ENCODE results near the gene CDY2A. TPM values are rescaled to one million over a fixed set of nuclear protein-coding genes. Genes with fewer than 3 reads are reported as not detected.
"Not testable (repeated sequence)": the region's sequence is repeated elsewhere in the genome, so short reads cannot be mapped to it uniquely, and the experiment has no call there.

The CDY2A gene, protein sequence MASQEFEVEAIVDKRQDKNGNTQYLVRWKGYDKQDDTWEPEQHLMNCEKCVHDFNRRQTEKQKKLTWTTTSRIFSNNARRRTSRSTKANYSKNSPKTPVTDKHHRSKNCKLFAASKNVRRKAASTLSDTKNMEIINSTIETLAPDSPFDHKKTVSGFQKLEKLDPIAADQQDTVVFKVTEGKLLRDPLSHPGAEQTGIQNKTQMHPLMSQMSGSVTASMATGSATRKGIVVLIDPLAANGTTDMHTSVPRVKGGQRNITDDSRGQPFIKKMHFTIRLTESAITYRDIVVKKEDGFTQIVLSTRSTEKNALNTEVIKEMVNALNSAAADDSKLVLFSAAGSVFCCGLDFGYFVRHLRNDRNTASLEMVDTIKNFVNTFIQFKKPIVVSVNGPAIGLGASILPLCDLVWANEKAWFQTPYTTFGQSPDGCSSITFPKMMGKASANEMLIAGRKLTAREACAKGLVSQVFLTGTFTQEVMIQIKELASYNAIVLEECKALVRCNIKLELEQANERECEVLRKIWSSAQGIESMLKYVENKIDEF
- total RNA-seq (not detected), polyA plus RNA-seq (not detected)
- long read RNA-seq, donor 1 = 0 reads
- long read RNA-seq, donor 2 = 0 reads
- long read RNA-seq, donor 3 = 0 reads
- long read RNA-seq, donor 4 = 0 reads
- long read RNA-seq, donor 5 = 0 reads
- long read RNA-seq, donor 6 = 0 reads
- long read RNA-seq, donor 7, partial matches to known transcripts = 0 of 1 reads
- long read RNA-seq, donor 7, other reads (novel, unspliced or antisense) = 0 of 1 reads
- long read RNA-seq, donor 8 = 0 reads
- long read RNA-seq, donor 9 = 0 reads
- long read RNA-seq, donor 10 = 0 reads

GRCh38 chrY:18025487-18025886 is at the start of gene CDY2A:
Gene CDY2A, plus strand, starts transcription at chrY:18025787. Its CDS starts 328 bp downstream, at chrY:18026115.
- not testable (repeated sequence) for H3K27ac ChIP-seq (ENCODE audit: low read depth in 1 of 2, low read length in 1 of 2); H3K4me3 ChIP-seq (ENCODE audit: low read length in 2 of 2); H3K36me3 ChIP-seq (ENCODE audit: control insufficient read depth in 2 of 2, insufficient read depth in 2 of 2, low read length in 1 of 2); H3K27me3 ChIP-seq (ENCODE audit: control insufficient read depth in 2 of 2, insufficient read depth in 1 of 2, low read length in 1 of 2); DNase-seq (ENCODE audit: low read depth in 6 of 9, low spot score in 9 of 9); H3K4me1 ChIP-seq (ENCODE audit: control insufficient read depth in 2 of 2, insufficient read depth in 2 of 2, low read length in 2 of 2); H3K9me3 ChIP-seq (ENCODE audit: control insufficient read depth in 2 of 2, insufficient read depth in 1 of 2, low read length in 1 of 2)
- WGBS = 64% methylated on average over 1 of the region's 2 CpGs

GRCh38 chrY:17997586-17997985 is 28.0 kb upstream of the CDY2A start:
- not testable (repeated sequence) for H3K27me3 ChIP-seq (ENCODE audit: control insufficient read depth in 2 of 2, insufficient read depth in 1 of 2, low read length in 1 of 2); H3K4me1 ChIP-seq (ENCODE audit: control insufficient read depth in 2 of 2, insufficient read depth in 2 of 2, low read length in 2 of 2); H3K36me3 ChIP-seq (ENCODE audit: control insufficient read depth in 2 of 2, insufficient read depth in 2 of 2, low read length in 1 of 2); H3K4me3 ChIP-seq (ENCODE audit: low read length in 2 of 2); H3K9me3 ChIP-seq (ENCODE audit: control insufficient read depth in 2 of 2, insufficient read depth in 1 of 2, low read length in 1 of 2); DNase-seq (ENCODE audit: low read depth in 6 of 9, low spot score in 9 of 9); H3K27ac ChIP-seq (ENCODE audit: low read depth in 1 of 2, low read length in 1 of 2)
- WGBS = no CpG with 5 or more reads among the region's 3 CpGs

- not testable (repeated sequence) for H3K4me3 ChIP-seq (ENCODE audit: low read length in 2 of 2); H3K27ac ChIP-seq (ENCODE audit: low read depth in 1 of 2, low read length in 1 of 2); H3K27me3 ChIP-seq (ENCODE audit: control insufficient read depth in 2 of 2, insufficient read depth in 1 of 2, low read length in 1 of 2); H3K36me3 ChIP-seq (ENCODE audit: control insufficient read depth in 2 of 2, insufficient read depth in 2 of 2, low read length in 1 of 2); DNase-seq (ENCODE audit: low read depth in 6 of 9, low spot score in 9 of 9); H3K4me1 ChIP-seq (ENCODE audit: control insufficient read depth in 2 of 2, insufficient read depth in 2 of 2, low read length in 2 of 2); H3K9me3 ChIP-seq (ENCODE audit: control insufficient read depth in 2 of 2, insufficient read depth in 1 of 2, low read length in 1 of 2)
- no CpG with 5 or more reads among the region's 2 CpGs for WGBS
Observed at GRCh38 chrY:17998266-17998665, 27.3 kb upstream of the CDY2A start.

DNA sequence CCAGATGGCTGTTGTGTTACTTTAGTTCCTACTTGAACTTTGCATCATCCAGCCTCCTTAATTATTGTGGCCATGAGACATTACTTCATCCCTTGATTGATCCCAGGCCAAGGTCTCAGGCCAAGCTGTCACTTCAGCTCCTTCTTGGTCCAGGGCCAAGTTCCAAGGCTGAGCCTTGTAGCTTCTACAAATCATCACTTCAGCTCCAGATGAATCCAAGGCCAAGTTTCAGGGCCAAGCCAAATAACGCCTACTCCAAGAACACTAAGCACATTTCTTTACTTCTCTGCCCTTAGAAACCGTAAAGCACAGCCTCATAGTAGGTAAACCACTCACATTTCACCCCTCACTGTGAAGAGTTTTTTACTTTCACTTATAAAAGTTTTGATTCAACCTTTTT is 1.7 kb upstream of the CDY2A start:
- not testable (repeated sequence) for H3K4me1 ChIP-seq (ENCODE audit: control insufficient read depth in 2 of 2, insufficient read depth in 2 of 2, low read length in 2 of 2); DNase-seq (ENCODE audit: low read depth in 6 of 9, low spot score in 9 of 9); H3K27ac ChIP-seq (ENCODE audit: low read depth in 1 of 2, low read length in 1 of 2); H3K4me3 ChIP-seq (ENCODE audit: low read length in 2 of 2); H3K9me3 ChIP-seq (ENCODE audit: control insufficient read depth in 2 of 2, insufficient read depth in 1 of 2, low read length in 1 of 2); H3K27me3 ChIP-seq (ENCODE audit: control insufficient read depth in 2 of 2, insufficient read depth in 1 of 2, low read length in 1 of 2); H3K36me3 ChIP-seq (ENCODE audit: control insufficient read depth in 2 of 2, insufficient read depth in 2 of 2, low read length in 1 of 2)
- WGBS = no CpG with 5 or more reads among the region's 2 CpGs

GRCh38 chrY:18028845-18029244 is 3.3 kb downstream of the CDY2A start:
- not testable (repeated sequence) for H3K9me3 ChIP-seq (ENCODE audit: control insufficient read depth in 2 of 2, insufficient read depth in 1 of 2, low read length in 1 of 2); H3K27me3 ChIP-seq (ENCODE audit: control insufficient read depth in 2 of 2, insufficient read depth in 1 of 2, low read length in 1 of 2); H3K4me3 ChIP-seq (ENCODE audit: low read length in 2 of 2); H3K4me1 ChIP-seq (ENCODE audit: control insufficient read depth in 2 of 2, insufficient read depth in 2 of 2, low read length in 2 of 2); H3K36me3 ChIP-seq (ENCODE audit: control insufficient read depth in 2 of 2, insufficient read depth in 2 of 2, low read length in 1 of 2); H3K27ac ChIP-seq (ENCODE audit: low read depth in 1 of 2, low read length in 1 of 2); DNase-seq (ENCODE audit: low read depth in 6 of 9, low spot score in 9 of 9)
- no CpG with 5 or more reads among the region's 1 CpG for WGBS

DNA sequence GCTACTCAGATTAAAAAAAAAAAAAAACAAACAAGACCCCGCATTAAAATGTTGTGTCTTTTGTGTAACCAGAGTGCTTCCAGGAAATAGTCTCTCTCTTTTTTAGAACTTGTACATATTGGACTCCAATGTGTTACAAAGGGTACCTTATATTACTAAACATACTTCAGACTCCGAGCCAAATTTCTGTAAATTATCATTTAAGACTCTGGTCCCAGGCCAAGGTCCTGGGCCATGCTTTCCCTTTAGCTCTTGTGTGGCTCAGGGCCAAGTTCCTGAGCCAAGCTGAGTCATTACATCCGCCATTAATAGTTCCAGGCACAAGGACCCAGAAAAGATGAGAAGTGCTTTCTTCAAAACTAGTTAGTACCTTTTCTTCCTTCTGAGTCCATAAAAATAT is 4.6 kb downstream of the CDY2A start:
- not testable (repeated sequence) for H3K27ac ChIP-seq (ENCODE audit: low read depth in 1 of 2, low read length in 1 of 2); DNase-seq (ENCODE audit: low read depth in 6 of 9, low spot score in 9 of 9); H3K36me3 ChIP-seq (ENCODE audit: control insufficient read depth in 2 of 2, insufficient read depth in 2 of 2, low read length in 1 of 2); H3K27me3 ChIP-seq (ENCODE audit: control insufficient read depth in 2 of 2, insufficient read depth in 1 of 2, low read length in 1 of 2); H3K9me3 ChIP-seq (ENCODE audit: control insufficient read depth in 2 of 2, insufficient read depth in 1 of 2, low read length in 1 of 2); H3K4me3 ChIP-seq (ENCODE audit: low read length in 2 of 2); H3K4me1 ChIP-seq (ENCODE audit: control insufficient read depth in 2 of 2, insufficient read depth in 2 of 2, low read length in 2 of 2)
- WGBS = no CpG with 5 or more reads among the region's 3 CpGs

DNA sequence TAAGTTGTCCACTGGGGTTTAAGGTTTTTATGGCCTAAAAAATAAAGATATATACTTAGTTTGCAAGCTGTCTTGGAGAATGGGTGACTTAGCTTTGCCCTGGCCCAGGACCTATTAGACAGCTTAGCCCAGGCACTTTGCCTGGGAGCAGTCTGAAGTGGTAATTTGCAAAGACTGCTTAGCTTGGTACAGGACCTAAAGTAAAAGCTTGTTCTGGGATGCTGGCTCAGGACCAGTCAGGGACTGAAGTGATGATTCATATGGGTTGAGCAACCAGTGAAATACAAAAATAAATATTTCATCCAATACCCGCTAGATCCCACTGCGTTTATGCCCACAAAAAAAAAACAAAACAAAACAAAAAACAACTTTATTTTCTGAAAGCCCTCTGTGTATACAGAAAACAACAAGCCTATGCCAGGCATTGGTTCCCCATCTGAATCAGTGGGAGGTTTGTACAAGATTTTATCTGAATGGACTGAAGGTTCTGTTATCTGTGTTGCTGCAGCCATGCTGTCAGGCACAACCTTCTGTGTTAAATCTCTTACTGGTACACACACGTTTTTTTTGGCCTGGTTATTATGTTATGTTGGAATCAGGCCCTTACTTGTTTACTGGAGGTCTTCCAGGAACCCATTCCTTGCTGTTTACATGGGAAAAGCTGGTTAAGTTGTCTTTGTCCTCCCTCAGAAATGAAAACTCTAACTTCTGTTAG is 8.7 kb downstream of the CDY2A start:
- not testable (repeated sequence) for H3K36me3 ChIP-seq (ENCODE audit: control insufficient read depth in 2 of 2, insufficient read depth in 2 of 2, low read length in 1 of 2); H3K27me3 ChIP-seq (ENCODE audit: control insufficient read depth in 2 of 2, insufficient read depth in 1 of 2, low read length in 1 of 2); H3K4me3 ChIP-seq (ENCODE audit: low read length in 2 of 2); H3K9me3 ChIP-seq (ENCODE audit: control insufficient read depth in 2 of 2, insufficient read depth in 1 of 2, low read length in 1 of 2); H3K4me1 ChIP-seq (ENCODE audit: control insufficient read depth in 2 of 2, insufficient read depth in 2 of 2, low read length in 2 of 2); H3K27ac ChIP-seq (ENCODE audit: low read depth in 1 of 2, low read length in 1 of 2); DNase-seq (ENCODE audit: low read depth in 6 of 9, low spot score in 9 of 9)
- WGBS = no CpG with 5 or more reads among the region's 3 CpGs

- not testable (repeated sequence) for H3K27me3 ChIP-seq (ENCODE audit: control insufficient read depth in 2 of 2, insufficient read depth in 1 of 2, low read length in 1 of 2); H3K36me3 ChIP-seq (ENCODE audit: control insufficient read depth in 2 of 2, insufficient read depth in 2 of 2, low read length in 1 of 2); H3K27ac ChIP-seq (ENCODE audit: low read depth in 1 of 2, low read length in 1 of 2); H3K9me3 ChIP-seq (ENCODE audit: control insufficient read depth in 2 of 2, insufficient read depth in 1 of 2, low read length in 1 of 2); H3K4me1 ChIP-seq (ENCODE audit: control insufficient read depth in 2 of 2, insufficient read depth in 2 of 2, low read length in 2 of 2); H3K4me3 ChIP-seq (ENCODE audit: low read length in 2 of 2); DNase-seq (ENCODE audit: low read depth in 6 of 9, low spot score in 9 of 9)
- no CpG with 5 or more reads among the region's 3 CpGs for WGBS
Observed at GRCh38 chrY:18034864-18035263, 9.3 kb downstream of the CDY2A start.

GRCh38 chrY:18044990-18045389 is 19.4 kb downstream of the CDY2A start:
- not testable (repeated sequence) for H3K4me1 ChIP-seq (ENCODE audit: control insufficient read depth in 2 of 2, insufficient read depth in 2 of 2, low read length in 2 of 2); H3K27ac ChIP-seq (ENCODE audit: low read depth in 1 of 2, low read length in 1 of 2); DNase-seq (ENCODE audit: low read depth in 6 of 9, low spot score in 9 of 9); H3K36me3 ChIP-seq (ENCODE audit: control insufficient read depth in 2 of 2, insufficient read depth in 2 of 2, low read length in 1 of 2); H3K4me3 ChIP-seq (ENCODE audit: low read length in 2 of 2); H3K27me3 ChIP-seq (ENCODE audit: control insufficient read depth in 2 of 2, insufficient read depth in 1 of 2, low read length in 1 of 2); H3K9me3 ChIP-seq (ENCODE audit: control insufficient read depth in 2 of 2, insufficient read depth in 1 of 2, low read length in 1 of 2)
- WGBS = no CpG with 5 or more reads among the region's 3 CpGs
